ENCODE data around the gene NPLOC4. TPM values are rescaled to one million over a fixed set of nuclear protein-coding genes. Genes with fewer than 3 reads are reported as not detected.

Gene NPLOC4
- total and polyA plus RNA-seq, 12 donors = 41.7 to 140 (median 80.3) TPM

GRCh38 chr17:81558115-81558468 is 78.8 kb downstream of the NPLOC4 start:
- WGBS, 4 donors = 89 to 100% (median 97%) methylated on average over 1 to 12 of the region's 12 CpGs
- Histone ChIP-seq H3K27ac (no peak overlapping the region), H3K4me1 (replicated peaks in 1 of 2) (peaks cover 21 to 27% of the 10 kb centered on the region in 2 donors), H3K9me3 (replicated peaks in 1 of 3) (no peaks in the 10 kb centered on the region), H3K4me3 (no peak overlapping the region), H3K36me3 (replicated peaks in 1 of 2) (peaks cover 0 to 62% of the 10 kb centered on the region in 2 donors), H3K27me3 (no peaks in the 10 kb centered on the region)
- no peak for DNase-seq
- TF ChIP-seq POLR2A (IDR thresholded peaks at IDR 0.05) = no peak
- no peak for TF ChIP-seq CTCF (IDR thresholded peaks at IDR 0.05)
- intact Hi-C loops (cut with DNase I) = no loop called here

- Histone ChIP-seq H3K27ac (peak overlapping the region in 1 of 5 donors; percentile 55), H3K4me1 (replicated peaks in 1 of 2) (peaks cover 22 to 27% of the 10 kb centered on the region in 2 donors), H3K4me3 (no peak overlapping the region), H3K9me3 (replicated peaks in 1 of 3) (no peaks in the 10 kb centered on the region), H3K36me3 (replicated peaks in 1 of 2) (peaks cover 0 to 56% of the 10 kb centered on the region in 2 donors), H3K27me3 (no peaks in the 10 kb centered on the region)
- no peak for TF ChIP-seq POLR2A (IDR thresholded peaks at IDR 0.05)
- no peak for TF ChIP-seq CTCF (IDR thresholded peaks at IDR 0.05)
- intact Hi-C loops (cut with DNase I) = no loop called here
- DNase-seq = no peak
- WGBS, 4 donors = 82 to 92% (median 89%) methylated on average over 9 to 21 of the region's 21 CpGs
Measured at GRCh38 chr17:81557276-81558114, 79.4 kb downstream of the NPLOC4 start.

GRCh38 chr17:81556863-81557262 is 80.0 kb downstream of the NPLOC4 start:
- intact Hi-C loops (cut with DNase I) = no loop called here
- no peaks in the 10 kb centered on the region for H3K27me3 ChIP-seq
- H3K36me3 ChIP-seq (replicated peaks in 1 of 2) = peaks cover 0 to 49% of the 10 kb centered on the region in 2 donors
- no peak for DNase-seq
- TF ChIP-seq CTCF (IDR thresholded peaks at IDR 0.05) = no peak
- no peak for TF ChIP-seq POLR2A (IDR thresholded peaks at IDR 0.05)
- WGBS, 4 donors = 84 to 95% (median 92%) methylated on average over 5 to 6 of the region's 6 CpGs
- H3K27ac ChIP-seq = peak overlapping the region in 3 of 5 donors; percentile 24 to 78 (median 55)
- H3K9me3 ChIP-seq (replicated peaks in 1 of 3) = no peaks in the 10 kb centered on the region
- no peak overlapping the region for H3K4me3 ChIP-seq
- H3K4me1 ChIP-seq (replicated peaks in 1 of 2) = peaks cover 22 to 27% of the 10 kb centered on the region in 2 donors

GRCh38 chr17:81556175-81556691 is 80.7 kb downstream of the NPLOC4 start:
- WGBS, 4 donors = 53 to 70% (median 62%) methylated on average over 7 to 9 of the region's 9 CpGs
- TF ChIP-seq CTCF (IDR thresholded peaks at IDR 0.05) (no peak), POLR2A (IDR thresholded peaks at IDR 0.05) (no peak)
- H3K27me3 ChIP-seq = no peaks in the 10 kb centered on the region
- peaks cover 26 to 31% of the 10 kb centered on the region in 2 donors for H3K4me1 ChIP-seq (replicated peaks in 1 of 2)
- H3K36me3 ChIP-seq (replicated peaks in 1 of 2) = peaks cover 0 to 45% of the 10 kb centered on the region in 2 donors
- DNase-seq = peak in 6 of 7 donors; percentile 58 to 74 (median 68)
- H3K27ac ChIP-seq = peak overlapping the region in 4 of 5 donors; percentile 24 to 78 (median 53)
- intact Hi-C loops (cut with DNase I) = no loop called here
- no peaks in the 10 kb centered on the region for H3K9me3 ChIP-seq (replicated peaks in 1 of 3)
- no peak overlapping the region for H3K4me3 ChIP-seq
